Epithelial cell of proximal tubule (primary cell): ENCODE results near the gene XYLT2. TPM values are rescaled to one million over a fixed set of nuclear protein-coding genes. Genes with fewer than 3 reads are reported as not detected.

ENCODE experiments used
- DNase-seq: peaks from one replicate; pipeline ENCODE4 v3.0.0-alpha.2; 2011; ENCODE audit warnings: low read depth
- H3K4me3 ChIP-seq: 2 replicates; pipeline ENCODE4 v1.5.1; 2011; ENCODE audit warnings: low read depth, mild to moderate bottlenecking, low read length
- CTCF ChIP-seq: conservative IDR thresholded peaks from 2 replicates; pipeline ENCODE4 v1.5.1; 2012; ENCODE audit warnings: low read depth, mild to moderate bottlenecking, low read length
- total RNA-seq: library from RNA; depleted of rRNA; stranded (reverse); fragments of >200 nt; gene quantifications from 2 replicates; pipeline ENCODE4 v1.2.3, GENCODE V29; 2015

The XYLT2 gene
- total RNA-seq, 1 donor from 2014 or later, result 35.3 TPM

DNA sequence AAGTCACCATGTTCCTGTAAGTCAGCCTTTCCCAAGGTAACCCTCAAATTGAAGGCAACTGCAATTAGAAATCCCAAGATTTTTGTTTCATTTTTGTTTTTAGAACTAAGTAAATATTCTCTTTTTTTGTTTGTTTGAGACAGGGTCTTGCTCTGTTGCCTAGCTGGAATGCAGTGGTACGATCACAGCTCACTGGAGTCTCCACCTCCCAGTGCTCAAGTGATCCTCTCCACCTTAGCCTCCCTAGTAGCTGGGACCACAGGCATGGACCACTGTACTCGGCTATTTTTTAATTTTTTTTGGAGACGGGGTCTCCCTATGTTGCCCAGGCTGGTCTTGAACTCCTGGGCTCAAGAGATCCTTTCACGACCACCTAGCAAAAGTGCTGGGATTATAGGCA, 62.0 kb downstream of the XYLT2 start:
- no peak for TF ChIP-seq CTCF
- DNase-seq, result no peak
- H3K4me3 ChIP-seq, result no peak overlapping the region

Other genes starting within 250 kb of the XYLT2 start
- gene SAMD14, start 216.0 kb upstream of the XYLT2 start, total RNA-seq, result 2.9 and 11.5 TPM in 2 replicates
- gene PPP1R9B, start 195.4 kb upstream of the XYLT2 start, total RNA-seq, result 32.9 and 33.8 TPM in 2 replicates
- 0.69 TPM in 1 of 2 replicates, not detected in the other for gene SGCA, start 180.1 kb upstream of the XYLT2 start, total RNA-seq
- 13.9 and 105 TPM in 2 replicates for gene COL1A1, start 144.5 kb upstream of the XYLT2 start, total RNA-seq
- 2.7 and 13.2 TPM in 2 replicates for gene TMEM92, start 71.7 kb upstream of the XYLT2 start, total RNA-seq
- gene MRPL27, start 27.1 kb downstream of the XYLT2 start, total RNA-seq, result 100 and 158 TPM in 2 replicates
- gene EME1, start 27.1 kb downstream of the XYLT2 start, total RNA-seq, result 13.2 and 13.8 TPM in 2 replicates
- gene LRRC59, start 51.4 kb downstream of the XYLT2 start, total RNA-seq, result 147 and 234 TPM in 2 replicates
- gene ACSF2, start 80.1 kb downstream of the XYLT2 start, total RNA-seq, result 9.8 and 32.6 TPM in 2 replicates
- gene CHAD, start 122.8 kb downstream of the XYLT2 start, total RNA-seq, result not detected in 2 replicates
- gene RSAD1, start 132.7 kb downstream of the XYLT2 start, total RNA-seq, result 17.1 and 18.4 TPM in 2 replicates
- gene MYCBPAP, start 162.3 kb downstream of the XYLT2 start, total RNA-seq, result 0.58 TPM in 1 of 2 replicates, not detected in the other
- 2.8 and 3.3 TPM in 2 replicates for gene EPN3, start 186.6 kb downstream of the XYLT2 start, total RNA-seq
- 45.5 and 70.2 TPM in 2 replicates for gene SPATA20, start 201.0 kb downstream of the XYLT2 start, total RNA-seq
- not detected in 2 replicates for gene CACNA1G, start 214.6 kb downstream of the XYLT2 start, total RNA-seq